PFSK-1 (cell line): ENCODE results near the gene RGS9.

Experiments used
- POLR2AphosphoS5 ChIP-seq: IDR thresholded peaks from 2 replicates; pipeline ENCODE4 v1.6.1; 2012; ENCODE audit warnings: low read depth, mild to moderate bottlenecking, control low read depth, low read length, moderate library complexity
- SIN3A ChIP-seq: IDR thresholded peaks from 2 replicates; pipeline ENCODE4 v1.6.1; 2012; ENCODE audit warnings: mild to moderate bottlenecking, low read length, moderate library complexity, borderline replicate concordance; ENCODE audit not compliant: insufficient read depth

- TF ChIP-seq POLR2AphosphoS5, result no peak
- no peak for TF ChIP-seq SIN3A
Observed at GRCh38 chr17:65181237-65182061, 44.3 kb downstream of the RGS9 start.
